IPS DF 6.9 (cell line): ENCODE data around the gene ZNF280A.
"Not testable (repeated sequence)": the region's sequence is repeated elsewhere in the genome, so short reads cannot be mapped to it uniquely, and the experiment has no call there.

Source experiments
- DNase-seq: peaks from one replicate; pipeline ENCODE4 v3.0.0-alpha.2; 2013; ENCODE audit warnings: low read depth, low spot score
- H3K27ac ChIP-seq: one replicate; pipeline ENCODE4 v1.5.1; 2013; ENCODE audit warnings: low read length, control low read depth
- H3K27me3 ChIP-seq: 2 replicates; pipeline ENCODE4 v1.6.1; 2013; ENCODE audit warnings: mild to moderate bottlenecking, low read length; ENCODE audit not compliant: control insufficient read depth, insufficient read depth
- H3K36me3 ChIP-seq: 2 replicates; pipeline ENCODE4 v1.6.1; 2013; ENCODE audit warnings: low read length; ENCODE audit not compliant: control insufficient read depth, insufficient read depth
- H3K4me1 ChIP-seq: 2 replicates; pipeline ENCODE4 v1.6.1; 2013; ENCODE audit warnings: low read length; ENCODE audit not compliant: control insufficient read depth, insufficient read depth
- H3K4me3 ChIP-seq: 2 replicates; pipeline ENCODE4 v1.5.1; 2013; ENCODE audit warnings: mild to moderate bottlenecking, low read length
- H3K9me3 ChIP-seq: 2 replicates; pipeline ENCODE4 v1.6.1; 2013; ENCODE audit warnings: low read length, inconsistent platforms; ENCODE audit not compliant: control insufficient read depth, insufficient read depth
- WGBS: extraction: QIAGEN DNeasy Blood & Tissue Kit; methylation state at CpG from one replicate; pipeline ENCODE4 v1.1.7; 2013; ENCODE audit warnings: mixed read lengths, missing lambda C conversion rate; ENCODE audit not compliant: insufficient read length, insufficient coverage; 5-methylcytosine and 5-hydroxymethylcytosine counted together

The ZNF280A gene

GRCh38 chr22:22538226-22538989, 18.3 kb upstream of the ZNF280A start:
- WGBS = no CpG with 5 or more reads among the region's 7 CpGs
- Histone ChIP-seq H3K27me3 (peaks cover 3% of the 10 kb centered on the region; the same call in 1 of the 2 replicates), H3K36me3 (no peaks in the 10 kb centered on the region), H3K9me3 (no peaks in the 10 kb centered on the region; the same call in 1 of the 2 replicates), H3K4me3 (no peak overlapping the region), H3K4me1 (no peaks in the 10 kb centered on the region), H3K27ac (no peak overlapping the region)
- no peak for DNase-seq

- Histone ChIP-seq H3K4me1 (no peaks in the 10 kb centered on the region), H3K27me3 (peaks cover 3% of the 10 kb centered on the region; the same call in 1 of the 2 replicates), H3K4me3 (no peak overlapping the region), H3K9me3 (no peaks in the 10 kb centered on the region; the same call in 1 of the 2 replicates), H3K27ac (no peak overlapping the region), H3K36me3 (no peaks in the 10 kb centered on the region)
- no CpG with 5 or more reads among the region's 1 CpG for WGBS
- no peak for DNase-seq
These were observed 16.8 kb upstream of the ZNF280A start for GRCh38 chr22:22536916-22537315.

- Histone ChIP-seq H3K36me3 (no peaks in the 10 kb centered on the region), H3K27me3 (peaks cover 3% of the 10 kb centered on the region; the same call in 1 of the 2 replicates), H3K9me3 (no peaks in the 10 kb centered on the region), H3K27ac (no peak overlapping the region), H3K4me3 (no peak overlapping the region), H3K4me1 (no peaks in the 10 kb centered on the region)
- 100% methylated on average over 1 of the region's 6 CpGs for WGBS
- DNase-seq = no peak
These were observed 16.4 kb upstream of the ZNF280A start for GRCh38 chr22:22536515-22536914.

- no CpG with 5 or more reads among the region's 3 CpGs for WGBS
- DNase-seq = no peak
These were observed 15.6 kb upstream of the ZNF280A start for GRCh38 chr22:22535662-22536061.

GRCh38 chr22:22534604-22535415, 14.7 kb upstream of the ZNF280A start:
- WGBS = no CpG with 5 or more reads among the region's 9 CpGs

More at GRCh38 chr22:22535662-22536061, 15.6 kb upstream of the ZNF280A start:
- H3K9me3 ChIP-seq = no peaks in the 10 kb centered on the region
- peaks cover 3% of the 10 kb centered on the region; the same call in 1 of the 2 replicates for H3K27me3 ChIP-seq
- no peak overlapping the region for H3K4me3 ChIP-seq
- no peak overlapping the region for H3K27ac ChIP-seq
- H3K4me1 ChIP-seq = no peaks in the 10 kb centered on the region
- no peaks in the 10 kb centered on the region for H3K36me3 ChIP-seq

GRCh38 chr22:22533863-22534262, 13.8 kb upstream of the ZNF280A start:
- no CpG with 5 or more reads among the region's 5 CpGs for whole genome bisulfite sequencing
- Histone ChIP-seq H3K4me3 (no peak overlapping the region), H3K27me3 (peaks cover 3% of the 10 kb centered on the region; the same call in 1 of the 2 replicates), H3K27ac (no peak overlapping the region), H3K9me3 (no peaks in the 10 kb centered on the region), H3K4me1 (no peaks in the 10 kb centered on the region), H3K36me3 (no peaks in the 10 kb centered on the region)
- no peak for DNase-seq

More at GRCh38 chr22:22534604-22535415, 14.7 kb upstream of the ZNF280A start:
- Histone ChIP-seq H3K9me3 (no peaks in the 10 kb centered on the region), H3K27ac (no peak overlapping the region), H3K4me3 (no peak overlapping the region), H3K36me3 (no peaks in the 10 kb centered on the region), H3K27me3 (peaks cover 3% of the 10 kb centered on the region; the same call in 1 of the 2 replicates), H3K4me1 (no peaks in the 10 kb centered on the region)
- DNase-seq = no peak

GRCh38 chr22:22533417-22533816, 13.3 kb upstream of the ZNF280A start:
- peaks cover 3% of the 10 kb centered on the region; the same call in 1 of the 2 replicates for H3K27me3 ChIP-seq
- H3K4me1 ChIP-seq = no peaks in the 10 kb centered on the region
- no CpG with 5 or more reads among the region's 1 CpG for WGBS
- no peak overlapping the region for H3K4me3 ChIP-seq
- no peaks in the 10 kb centered on the region for H3K9me3 ChIP-seq
- no peak for DNase-seq
- H3K36me3 ChIP-seq = no peaks in the 10 kb centered on the region
- no peak overlapping the region for H3K27ac ChIP-seq

GRCh38 chr22:22532547-22533071, 12.5 kb upstream of the ZNF280A start:
- H3K36me3 ChIP-seq, DNase-seq, H3K4me1 ChIP-seq, H3K4me3 ChIP-seq, H3K27me3 ChIP-seq, H3K9me3 ChIP-seq, H3K27ac ChIP-seq: not testable (repeated sequence)
- WGBS = no CpG with 5 or more reads among the region's 12 CpGs

- H3K36me3 ChIP-seq = no peaks in the 10 kb centered on the region
- no peaks in the 10 kb centered on the region for H3K4me1 ChIP-seq
- no peak overlapping the region for H3K27ac ChIP-seq
- H3K9me3 ChIP-seq = no peaks in the 10 kb centered on the region
- WGBS = no CpG with 5 or more reads among the region's 7 CpGs
- DNase-seq = no peak
- H3K4me3 ChIP-seq = no peak overlapping the region
- peaks cover 3% of the 10 kb centered on the region; the same call in 1 of the 2 replicates for H3K27me3 ChIP-seq
These were observed 11.9 kb upstream of the ZNF280A start for GRCh38 chr22:22531770-22532546.

GRCh38 chr22:22528780-22529179, 8.7 kb upstream of the ZNF280A start:
- H3K9me3 ChIP-seq = no peaks in the 10 kb centered on the region; the same call in 1 of the 2 replicates
- H3K4me1 ChIP-seq = no peaks in the 10 kb centered on the region
- H3K27ac ChIP-seq = no peak overlapping the region
- DNase-seq = no peak
- no peak overlapping the region for H3K4me3 ChIP-seq
- peaks cover 3% of the 10 kb centered on the region; the same call in 1 of the 2 replicates for H3K27me3 ChIP-seq
- WGBS = no CpG with 5 or more reads among the region's 2 CpGs
- no peaks in the 10 kb centered on the region for H3K36me3 ChIP-seq
